Stomach (tissue), 9 donors: ENCODE results near the gene RUNX1. TPM values are rescaled to one million over a fixed set of nuclear protein-coding genes. Genes with fewer than 3 reads are reported as not detected.
A peak's percentile ranks its signal among the peaks of the same experiment; 100 is the strongest.

Experiments used
- DNase-seq, 2 donors: peaks; one replicate each; pipeline versions ENCODE4 v3.0.0 to v3.0.0-alpha.2; 2013 to 2019
- H3K27ac ChIP-seq, 5 donors: fragments of 200-600 bp in 4 of 5; sonication (generic) in 4 of 5; one replicate each; pipeline ENCODE4 v1.5.1; 2013 to 2019; ENCODE audit warnings: mild to moderate bottlenecking in 1 of 5, moderate library complexity in 1 of 5
- H3K27me3 ChIP-seq, 3 donors: fragments of 200-600 bp; sonication (generic); one replicate each; pipeline ENCODE4 v1.5.1; 2017 to 2019; ENCODE audit warnings: mixed run types in 1 of 3
- H3K36me3 ChIP-seq, 4 donors: fragments of 200-600 bp; sonication (generic); 1 replicate in 3 of 4; 2 replicates in 1 of 4; pipeline ENCODE4 v1.5.1; 2016 to 2019
- H3K4me1 ChIP-seq, 4 donors: fragments of 200-600 bp; sonication (generic); one replicate each; pipeline ENCODE4 v1.5.1; 2016 to 2019
- H3K4me3 ChIP-seq, 4 donors: fragments of 200-600 bp; sonication (generic) in 3 of 4; one replicate each; pipeline ENCODE4 v1.5.1; 2016 to 2019; ENCODE audit warnings: mild to moderate bottlenecking in 1 of 4
- H3K9me3 ChIP-seq, 4 donors: fragments of 200-600 bp; sonication (generic); one replicate each; pipeline ENCODE4 v1.5.1; 2016 to 2019
- EP300 ChIP-seq: sonication (generic); formaldehyde crosslinking; IDR thresholded peaks from one replicate; pipeline ENCODE4 v1.6.1; 2017; ENCODE audit warnings: antibody characterized with exemption
- POLR2A ChIP-seq, 4 donors: fragments of 450-650 bp; IDR thresholded peaks; one replicate each; pipeline ENCODE4 v1.6.1; 2016; ENCODE audit warnings: antibody characterized with exemption in 4 of 4, control low read depth in 2 of 4, mild to moderate bottlenecking in 1 of 4, moderate library complexity in 1 of 4
- POLR2AphosphoS5 ChIP-seq, 3 donors: sonication (generic); formaldehyde crosslinking; IDR thresholded peaks; one replicate each; pipeline ENCODE4 v1.6.1; 2016; ENCODE audit warnings: antibody characterized with exemption in 3 of 3
- WGBS, 5 donors: extraction: QIAGEN DNeasy Blood & Tissue Kit in 3 of 5; methylation state at CpG; one replicate each; pipeline versions ENCODE4 v1.1.5 to v1.1.7; 2013 to 2018; 5-methylcytosine and 5-hydroxymethylcytosine counted together
- intact Hi-C: fragments of 100-400 bp; cut with DNase I; formaldehyde crosslinking; loops from one replicate; pipeline ENCODE4 v1.15.1; 2023; ENCODE audit warnings: low total_unique reads
- polyA plus RNA-seq, 3 donors: library from polyadenylated mRNA; stranded (reverse); fragments of 200-250 nt; gene quantifications; one replicate each; pipeline ENCODE4 v1.2.3, GENCODE V29; 2013
- total RNA-seq, 5 donors: library from RNA; depleted of rRNA; stranded (reverse); fragments of >200 nt; gene quantifications; one replicate each; pipeline versions ENCODE4 v1.1.0 to v1.2.3, GENCODE V29; 2014 to 2016
- TF ChIP-seq, protein P1 (sequence below), 7 experiments: fragments of 450-650 bp in 4 of 7; fragments of 200-600 bp in 3 of 7; sonication (generic) in 3 of 7; IDR thresholded peaks; one replicate each; pipeline ENCODE4 v1.5.1; 2016 to 2019; ENCODE audit warnings: antibody characterized with exemption in 7 of 7, control low read depth in 2 of 7, mild to moderate bottlenecking in 1 of 7
- donor health status: healthy with polysubstance abuse.
- donor health status: Bipolar disorder and iron deficiency.
- donor health status: healthy.

The RUNX1 gene
- total and polyA plus RNA-seq, 8 donors = 8.0 to 213 (median 40.0) TPM

DNA sequence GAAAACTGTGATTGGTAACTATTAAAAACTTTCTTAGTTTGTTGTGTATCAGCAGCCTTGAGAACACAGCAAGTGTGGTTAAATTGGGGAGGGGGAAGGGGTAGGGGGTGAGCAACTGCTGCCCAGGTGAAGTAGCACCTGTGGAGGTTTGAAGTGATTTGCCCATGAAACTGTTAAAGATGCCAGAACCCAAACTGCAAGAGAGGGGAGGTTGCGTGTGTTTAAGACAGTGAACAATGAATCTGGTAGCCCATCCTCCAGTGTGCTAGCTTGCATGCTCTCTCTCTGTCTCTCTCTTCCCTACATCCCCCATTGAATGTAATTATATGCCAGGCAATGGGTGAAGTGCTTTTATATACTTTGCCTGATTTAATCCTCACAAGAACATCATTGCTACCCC is 154.7 kb downstream of the RUNX1 start:
- Histone ChIP-seq H3K9me3 (peaks cover 0 to 17% (median 15%) of the 10 kb centered on the region in 4 donors), H3K4me3 (no peak overlapping the region), H3K4me1 (peaks cover 9 to 26% (median 16%) of the 10 kb centered on the region in 4 donors), H3K27me3 (peaks cover 0 to 45% (median 15%) of the 10 kb centered on the region in 3 donors), H3K27ac (no peak overlapping the region), H3K36me3 (no peaks in the 10 kb centered on the region)
- DNase-seq = no peak
- intact Hi-C loops = loop anchor here (5.0 kb wide), 2 partner anchors 153 to 508 kb away; partner anchors contain the start of gene RUNX1
- 82 to 96% (median 84%) methylated on average over 1 of the region's 1 CpG for WGBS, 5 donors
- TF ChIP-seq, protein P1, sequence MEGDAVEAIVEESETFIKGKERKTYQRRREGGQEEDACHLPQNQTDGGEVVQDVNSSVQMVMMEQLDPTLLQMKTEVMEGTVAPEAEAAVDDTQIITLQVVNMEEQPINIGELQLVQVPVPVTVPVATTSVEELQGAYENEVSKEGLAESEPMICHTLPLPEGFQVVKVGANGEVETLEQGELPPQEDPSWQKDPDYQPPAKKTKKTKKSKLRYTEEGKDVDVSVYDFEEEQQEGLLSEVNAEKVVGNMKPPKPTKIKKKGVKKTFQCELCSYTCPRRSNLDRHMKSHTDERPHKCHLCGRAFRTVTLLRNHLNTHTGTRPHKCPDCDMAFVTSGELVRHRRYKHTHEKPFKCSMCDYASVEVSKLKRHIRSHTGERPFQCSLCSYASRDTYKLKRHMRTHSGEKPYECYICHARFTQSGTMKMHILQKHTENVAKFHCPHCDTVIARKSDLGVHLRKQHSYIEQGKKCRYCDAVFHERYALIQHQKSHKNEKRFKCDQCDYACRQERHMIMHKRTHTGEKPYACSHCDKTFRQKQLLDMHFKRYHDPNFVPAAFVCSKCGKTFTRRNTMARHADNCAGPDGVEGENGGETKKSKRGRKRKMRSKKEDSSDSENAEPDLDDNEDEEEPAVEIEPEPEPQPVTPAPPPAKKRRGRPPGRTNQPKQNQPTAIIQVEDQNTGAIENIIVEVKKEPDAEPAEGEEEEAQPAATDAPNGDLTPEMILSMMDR (IDR thresholded peaks at IDR 0.05) = no peak
- TF ChIP-seq EP300 = no peak

GRCh38 chr21:34892209-34892608 is 156.9 kb downstream of the RUNX1 start:
- H3K4me3 ChIP-seq = no peak overlapping the region
- no peak overlapping the region for H3K27ac ChIP-seq
- H3K4me1 ChIP-seq = peaks cover 14 to 36% (median 24%) of the 10 kb centered on the region in 4 donors
- H3K36me3 ChIP-seq = no peaks in the 10 kb centered on the region
- DNase-seq = no peak
- peaks cover 0 to 45% (median 15%) of the 10 kb centered on the region in 3 donors for H3K27me3 ChIP-seq
- intact Hi-C loops = loop anchor here (5.0 kb wide), 2 partner anchors 155 to 510 kb away; partner anchors contain the start of gene RUNX1
- H3K9me3 ChIP-seq = peaks cover 0 to 3% (median 1%) of the 10 kb centered on the region in 4 donors
- TF ChIP-seq EP300 (no peak), POLR2AphosphoS5 (IDR thresholded peaks at IDR 0.05) (no peak), POLR2A (IDR thresholded peaks at IDR 0.05) (no peak)
- TF ChIP-seq, protein P1 (IDR thresholded peaks at IDR 0.05) = no peak

DNA sequence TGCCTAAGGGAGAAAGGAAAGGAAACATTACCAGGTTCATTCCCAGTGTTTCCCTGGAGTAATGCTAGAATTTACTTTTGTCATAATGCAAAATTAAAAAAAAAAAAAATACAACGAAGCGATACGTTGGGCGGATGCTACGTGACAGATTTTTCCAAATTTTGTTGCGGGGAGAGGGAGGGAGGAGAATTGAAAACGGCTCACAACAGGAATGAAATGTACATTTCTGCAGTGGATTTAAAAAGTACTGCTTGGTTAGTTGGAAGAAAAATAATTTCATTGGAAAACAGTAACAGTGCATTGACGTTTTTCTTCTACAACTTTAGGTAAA is 157.5 kb downstream of the RUNX1 start:
- TF ChIP-seq, protein P1 (IDR thresholded peaks at IDR 0.05) = no peak
- TF ChIP-seq EP300 = no peak
- TF ChIP-seq POLR2A (IDR thresholded peaks at IDR 0.05) = no peak
- TF ChIP-seq POLR2AphosphoS5 (IDR thresholded peaks at IDR 0.05) = no peak
- Histone ChIP-seq H3K36me3 (no peaks in the 10 kb centered on the region), H3K4me1 (peaks cover 15 to 42% (median 26%) of the 10 kb centered on the region in 4 donors), H3K27ac (peak overlapping the region in 4 of 5 donors; percentile 91 to 98 (median 96)), H3K4me3 (peak overlapping the region in 3 of 4 donors; percentile 58 to 73 (median 73)), H3K27me3 (peaks cover 0 to 51% (median 19%) of the 10 kb centered on the region in 3 donors), H3K9me3 (no peaks in the 10 kb centered on the region)
- DNase-seq = no peak
- 48 to 68% (median 61%) methylated on average over 8 of the region's 8 CpGs for WGBS, 5 donors
- intact Hi-C loops = loop anchor here (5.0 kb wide), 2 partner anchors 156 to 511 kb away; partner anchors contain the start of gene RUNX1

DNA sequence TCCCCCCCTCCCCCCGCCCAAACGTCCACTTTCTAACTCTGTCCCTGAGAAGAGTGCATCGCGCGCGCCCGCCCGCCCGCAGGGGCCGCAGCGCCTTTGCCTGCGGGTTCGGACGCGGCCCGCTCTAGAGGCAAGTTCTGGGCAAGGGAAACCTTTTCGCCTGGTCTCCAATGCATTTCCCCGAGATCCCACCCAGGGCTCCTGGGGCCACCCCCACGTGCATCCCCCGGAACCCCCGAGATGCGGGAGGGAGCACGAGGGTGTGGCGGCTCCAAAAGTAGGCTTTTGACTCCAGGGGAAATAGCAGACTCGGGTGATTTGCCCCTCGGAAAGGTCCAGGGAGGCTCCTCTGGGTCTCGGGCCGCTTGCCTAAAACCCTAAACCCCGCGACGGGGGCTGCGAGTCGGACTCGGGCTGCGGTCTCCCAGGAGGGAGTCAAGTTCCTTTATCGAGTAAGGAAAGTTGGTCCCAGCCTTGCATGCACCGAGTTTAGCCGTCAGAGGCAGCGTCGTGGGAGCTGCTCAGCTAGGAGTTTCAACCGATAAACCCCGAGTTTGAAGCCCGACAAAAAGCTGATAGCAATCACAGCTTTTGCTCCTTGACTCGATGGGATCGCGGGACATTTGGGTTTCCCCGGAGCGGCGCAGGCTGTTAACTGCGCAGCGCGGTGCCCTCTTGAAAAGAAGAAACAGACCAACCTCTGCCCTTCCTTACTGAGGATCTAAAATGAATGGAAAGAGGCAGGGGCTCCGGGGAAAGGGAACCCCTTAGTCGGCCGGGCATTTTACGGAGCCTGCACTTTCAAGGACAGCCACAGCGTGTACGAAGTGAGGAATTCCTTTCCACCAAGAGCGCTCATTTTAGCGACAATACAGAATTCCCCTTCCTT is 158.1 kb downstream of the RUNX1 start:
- intact Hi-C loops = loop anchor here (5.0 kb wide), 2 partner anchors 156 to 511 kb away; partner anchors contain the start of gene RUNX1
- TF ChIP-seq POLR2A (IDR thresholded peaks at IDR 0.05) = no peak
- TF ChIP-seq, protein P1 (IDR thresholded peaks at IDR 0.05) = no peak
- no peak for TF ChIP-seq POLR2AphosphoS5 (IDR thresholded peaks at IDR 0.05)
- TF ChIP-seq EP300 = no peak
- peak overlapping the region; percentile 56 to 98 (median 94) for H3K27ac ChIP-seq
- no peaks in the 10 kb centered on the region for H3K36me3 ChIP-seq
- peak in 1 of 2 donors; percentile 70 for DNase-seq
- no peaks in the 10 kb centered on the region for H3K9me3 ChIP-seq
- 11 to 12% (median 11%) methylated on average over 47 to 60 of the region's 60 CpGs for WGBS, 5 donors
- H3K4me3 ChIP-seq = peak overlapping the region; percentile 58 to 73 (median 72)
- H3K27me3 ChIP-seq = peaks cover 0 to 57% (median 21%) of the 10 kb centered on the region in 3 donors
- H3K4me1 ChIP-seq = peaks cover 15 to 48% (median 29%) of the 10 kb centered on the region in 4 donors
